Measurements from ENCODE around the gene ALKBH1.

GRCh38 chr14:77752799-77753516 lies 45.1 kb upstream of the ALKBH1 start:
- TF ChIP-seq GATA2 (IDR thresholded peaks at IDR 0.05; ENCODE audit: low read depth, low read length) (no peak), GATA3 (IDR thresholded peaks at IDR 0.05; ENCODE audit: low read depth, low read length) (no peak)
